ENCODE results near the gene OTUD5.

OTUD5 gene

DNA sequence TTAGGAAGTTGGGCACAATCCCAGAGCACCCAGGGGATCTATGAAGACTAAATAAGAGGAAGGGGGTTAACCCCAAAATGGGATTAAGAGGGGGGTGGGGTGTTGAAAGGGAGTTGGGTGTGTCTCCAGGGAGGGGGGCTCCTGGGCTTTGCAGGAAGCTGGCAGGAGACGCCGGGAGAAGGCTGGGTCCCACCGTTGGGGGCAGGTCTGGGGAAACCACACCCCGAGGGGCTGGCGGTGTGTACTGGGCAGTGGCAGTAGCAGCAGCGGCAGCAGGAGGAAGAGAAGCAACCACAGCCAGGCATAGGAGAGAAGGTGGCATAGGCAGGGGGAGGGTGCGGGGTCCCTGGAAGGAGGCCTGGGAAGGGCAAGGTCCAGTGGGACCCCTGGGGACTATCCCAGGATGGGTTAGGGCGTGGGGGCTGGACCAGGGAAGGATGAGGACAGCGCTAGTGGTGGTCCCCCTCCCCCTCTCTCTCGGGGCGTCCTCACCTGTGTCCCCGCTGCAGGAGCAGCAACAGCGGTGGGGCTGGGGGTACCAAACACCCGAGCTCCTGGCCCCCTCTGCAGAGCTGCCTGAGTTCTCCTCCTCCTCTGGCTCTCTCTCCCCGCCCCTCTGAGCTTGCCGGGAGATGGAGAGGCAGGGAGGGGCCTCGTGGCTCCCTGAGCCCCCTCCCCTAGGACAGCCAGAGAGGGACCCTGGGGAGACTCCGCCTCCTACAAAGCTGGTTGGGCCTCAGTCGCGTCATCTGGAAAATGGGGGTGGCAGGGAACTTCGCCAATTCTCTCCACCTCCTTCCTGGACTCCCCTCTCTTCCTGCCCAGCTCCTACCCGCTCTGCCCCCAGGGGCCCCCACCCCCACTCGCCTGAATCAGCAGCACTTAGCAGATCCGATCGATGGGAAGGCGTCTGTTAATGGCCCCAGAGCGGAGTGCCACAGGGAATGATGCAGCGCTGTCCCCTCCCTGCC, 14.1 kb upstream of the OTUD5 start, which contains the start of gene KCND1:
Gene KCND1, minus strand, starts transcription at position 596 of the 971 bp plus-strand sequence. CDS start 1,573 bp downstream, outside the sequence.
- peak; percentile 69 for DNase-seq

DNA sequence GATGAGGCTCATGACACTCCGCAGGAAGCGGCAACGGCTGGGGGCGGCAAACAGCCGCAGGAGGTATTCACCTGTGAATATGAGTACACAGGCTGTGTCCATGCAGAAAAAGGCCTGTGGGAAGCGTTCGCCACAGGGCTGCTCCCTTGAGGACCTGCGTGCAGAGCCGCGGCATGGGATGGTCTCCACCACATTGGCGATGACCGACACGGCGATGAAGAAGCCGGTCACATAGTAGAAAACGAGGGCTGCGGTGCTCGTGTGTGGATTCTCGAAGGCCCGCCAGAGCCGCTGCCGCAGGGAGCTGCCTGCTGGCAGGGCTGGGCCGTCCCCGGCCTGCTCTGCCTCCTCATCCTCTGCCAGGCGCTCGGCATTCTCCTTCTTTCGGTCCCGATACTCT, 12.1 kb upstream of the OTUD5 start:
- no peak for DNase-seq

DNA sequence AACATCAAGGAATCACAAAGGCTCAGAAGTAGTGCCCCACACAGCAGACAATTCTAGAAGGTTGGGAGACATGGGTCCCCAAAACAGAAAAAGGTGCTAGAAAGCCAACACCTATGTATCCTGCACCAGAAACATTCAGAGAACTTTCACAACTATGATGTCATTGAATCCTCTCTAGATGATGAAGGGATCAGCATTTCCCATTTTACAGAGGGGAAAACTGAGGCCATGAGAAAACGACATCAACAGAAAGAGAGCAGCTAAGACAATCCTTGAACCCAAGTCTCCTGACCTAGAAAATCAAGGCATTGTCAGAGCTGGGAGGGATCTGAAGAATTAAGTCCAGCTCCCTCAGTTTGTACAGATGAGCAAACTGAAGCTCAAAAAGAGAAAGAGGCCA, 11.0 kb upstream of the OTUD5 start:
- DNase-seq = no peak

DNA sequence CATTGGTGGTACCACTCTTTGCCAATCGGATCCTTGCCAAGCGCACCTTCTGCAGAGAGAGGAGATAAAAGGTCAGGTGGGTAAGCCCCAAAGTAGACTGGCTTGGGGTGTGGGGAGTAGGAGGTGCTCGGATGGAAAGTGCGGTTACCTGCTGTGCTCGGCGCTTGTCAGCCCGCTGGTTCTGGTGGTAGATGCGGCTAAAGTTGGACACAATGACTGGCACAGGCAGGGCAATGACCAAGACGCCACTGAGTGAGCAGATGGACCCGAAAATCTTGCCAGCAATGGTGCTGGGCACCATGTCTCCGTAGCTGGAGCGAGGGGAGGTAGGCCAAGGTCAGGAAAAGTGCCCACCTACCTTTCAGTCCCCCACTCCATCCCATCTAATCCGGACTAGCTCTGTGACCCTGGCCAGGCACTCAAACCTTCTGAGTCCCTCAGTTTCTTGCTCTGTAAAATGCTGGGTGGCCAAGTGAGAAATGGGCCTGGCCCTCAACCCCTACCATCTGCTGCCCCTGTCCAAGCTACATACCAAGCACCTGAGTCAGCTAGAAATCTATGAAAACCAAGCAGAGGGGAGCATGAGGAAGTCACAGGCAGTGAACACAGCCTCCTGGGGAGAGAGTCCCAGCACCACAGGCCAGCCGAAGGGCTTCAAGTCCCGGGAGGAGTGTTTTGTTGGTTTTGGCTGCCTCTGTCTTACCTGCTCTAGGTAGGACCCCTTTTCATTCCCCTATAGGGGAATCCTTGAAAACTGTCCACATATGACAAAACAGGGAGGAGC, 9.6 kb upstream of the OTUD5 start:
- DNase-seq = peak; percentile 45

DNA sequence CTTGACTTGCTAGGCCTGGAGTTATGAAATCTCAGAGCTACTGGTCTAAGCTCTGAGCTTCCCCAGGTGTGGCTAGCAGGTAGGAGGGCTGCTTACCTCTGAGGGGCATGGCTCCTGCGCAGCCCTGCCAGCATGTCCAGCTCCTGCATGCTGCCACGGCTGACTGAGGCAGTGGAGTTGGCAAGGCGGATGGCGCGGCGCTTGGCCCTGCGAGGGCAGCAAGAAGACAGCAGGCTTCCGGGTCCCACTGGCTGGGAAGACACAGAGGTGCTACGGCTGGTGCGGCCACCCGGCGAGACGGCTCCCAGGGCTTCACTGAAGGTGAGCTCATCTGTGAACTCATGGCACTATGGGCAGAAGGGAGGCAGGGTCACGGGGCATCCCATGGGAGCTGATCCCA, 8.6 kb upstream of the OTUD5 start:
- DNase-seq = no peak

DNA sequence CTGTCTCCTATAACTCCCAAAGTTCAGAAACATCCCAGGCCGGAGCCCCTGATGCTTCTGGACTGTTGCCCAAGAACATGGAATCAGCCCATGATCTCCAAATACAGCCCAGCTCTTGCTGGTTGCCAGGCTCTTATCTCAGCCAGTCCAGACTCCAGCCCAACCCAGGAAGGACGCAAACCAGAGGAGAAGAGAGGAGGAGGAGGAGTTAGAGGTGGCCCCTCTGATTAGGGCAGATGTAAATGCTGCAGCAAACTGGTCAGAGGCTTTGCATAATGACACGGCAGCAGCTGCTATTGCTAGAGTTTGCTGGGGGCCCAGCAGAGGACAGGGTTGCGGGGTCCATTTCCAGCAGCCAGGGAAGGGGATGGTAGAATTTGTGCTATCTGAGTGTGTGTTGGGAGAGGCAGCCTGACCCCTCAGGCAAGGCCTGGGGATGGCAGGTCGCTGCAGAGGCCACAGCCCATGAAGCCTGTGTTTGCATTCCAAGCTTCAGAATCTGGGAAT, 4.2 kb upstream of the OTUD5 start:
- no peak for DNase-seq

DNA sequence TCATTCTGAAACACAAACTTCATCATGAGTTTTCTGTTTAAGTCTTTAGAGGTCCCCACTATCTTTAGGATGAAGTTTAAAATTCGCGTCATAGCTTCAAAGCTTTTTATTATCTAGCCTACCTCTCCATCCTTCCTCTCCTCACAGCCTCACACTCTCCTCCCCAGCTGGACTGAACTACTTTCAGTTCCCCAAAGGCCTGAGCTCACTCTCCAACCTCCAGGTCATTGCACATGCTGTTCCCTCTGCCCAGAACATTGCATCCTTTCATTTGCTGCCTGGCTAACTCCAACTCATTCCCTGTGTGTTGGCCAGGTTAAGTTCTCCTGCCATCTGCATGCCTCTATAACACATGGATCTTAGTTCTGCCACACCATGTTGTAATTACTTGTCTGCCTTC, 2.9 kb upstream of the OTUD5 start:
- no peak for DNase-seq

DNA sequence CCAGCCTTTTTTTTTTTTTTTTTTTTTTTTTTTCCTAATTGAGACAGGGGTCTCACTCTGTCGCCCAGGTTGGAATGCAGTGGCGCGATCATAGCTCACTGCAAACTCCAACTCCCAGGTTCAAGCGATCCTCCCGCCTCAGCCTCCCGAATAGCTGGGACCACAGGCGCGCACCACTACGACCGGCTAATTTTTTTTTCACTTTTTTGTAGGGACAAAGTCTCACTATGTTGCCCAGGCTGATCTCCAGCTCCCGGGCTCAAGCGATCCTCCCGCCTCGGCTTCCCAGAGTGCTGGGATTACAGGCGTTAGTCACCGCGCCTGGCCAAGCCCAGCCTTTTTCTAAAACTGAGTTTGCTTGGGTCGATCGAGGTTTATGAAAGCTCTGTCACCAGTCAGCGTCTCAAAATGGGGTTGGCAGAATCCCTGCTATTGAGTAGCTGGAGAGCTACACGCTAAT, 1.3 kb upstream of the OTUD5 start:
- peak; percentile 59 for DNase-seq

DNA sequence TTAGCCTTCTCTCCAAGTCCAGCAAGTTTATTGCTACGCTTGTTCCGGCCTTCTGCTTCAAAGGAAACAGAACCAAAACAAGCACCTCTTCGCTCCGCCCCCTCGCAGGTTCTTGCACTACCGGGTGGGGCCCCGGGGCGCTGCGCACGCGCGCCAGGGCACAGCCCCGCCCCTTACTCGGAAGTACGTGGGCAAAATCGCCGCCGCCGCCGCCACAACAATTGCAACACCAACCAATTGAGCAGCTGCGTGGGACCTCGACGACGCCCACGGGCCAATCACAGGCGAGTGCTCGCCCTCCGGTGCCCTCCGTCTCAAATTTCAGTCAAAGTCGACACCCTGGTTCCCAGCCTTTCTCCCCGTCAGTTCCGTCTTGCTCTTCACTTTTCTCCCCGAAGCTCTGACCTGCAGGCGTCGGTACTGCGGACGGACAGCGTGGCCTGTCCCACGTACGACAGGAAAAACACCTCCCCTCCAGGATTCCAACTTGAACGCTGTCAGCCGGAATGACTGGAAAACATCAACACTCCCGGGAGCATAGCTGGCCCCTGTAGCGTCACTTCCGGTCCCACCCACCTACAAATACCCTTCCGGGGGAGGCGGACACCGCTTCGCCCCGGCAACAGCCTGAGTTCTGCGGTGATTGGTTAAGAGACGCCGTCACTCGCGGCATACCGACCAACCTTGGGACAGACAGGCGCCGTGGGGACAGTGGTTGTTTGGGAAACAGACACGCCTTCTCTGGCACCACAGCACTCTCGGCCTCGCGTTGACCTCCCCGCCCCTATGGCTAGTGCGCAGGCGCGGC, 624 bp upstream of the OTUD5 start:
- DNase-seq = peak; percentile 99

DNA sequence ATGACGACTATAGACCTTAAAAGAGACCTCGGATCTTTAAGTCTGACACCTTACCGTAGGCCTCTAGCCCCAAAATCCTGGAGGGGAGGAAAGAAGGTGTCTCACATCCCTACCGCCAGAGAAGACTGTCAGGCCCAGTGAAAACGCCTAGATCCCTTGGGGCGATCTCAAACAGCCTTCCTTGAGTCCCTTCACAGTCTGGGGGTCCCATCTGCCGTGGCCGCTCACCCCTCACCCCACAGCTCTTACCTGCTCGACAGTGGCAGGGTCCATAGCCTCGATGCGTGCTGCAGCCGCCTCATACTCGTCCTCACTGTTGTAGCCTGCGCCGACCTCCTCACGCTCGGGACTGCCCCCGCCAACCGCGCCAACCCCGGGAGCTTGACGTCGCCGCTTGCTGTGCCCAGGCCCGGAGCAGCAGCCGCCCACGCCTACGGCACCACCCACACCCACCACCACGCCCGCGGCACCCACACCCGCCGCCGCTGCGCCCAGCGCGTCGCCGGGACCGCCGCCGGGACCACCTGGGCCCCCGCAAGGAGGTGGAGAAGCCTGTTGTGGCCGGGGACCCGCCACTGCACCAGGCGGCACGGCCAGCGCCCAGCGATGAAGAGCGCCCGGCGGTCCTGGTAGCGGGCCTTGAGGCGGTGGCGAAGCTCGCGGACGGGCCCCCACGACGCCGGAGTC, 536 bp downstream of the OTUD5 start:
- DNase-seq = no peak

DNA sequence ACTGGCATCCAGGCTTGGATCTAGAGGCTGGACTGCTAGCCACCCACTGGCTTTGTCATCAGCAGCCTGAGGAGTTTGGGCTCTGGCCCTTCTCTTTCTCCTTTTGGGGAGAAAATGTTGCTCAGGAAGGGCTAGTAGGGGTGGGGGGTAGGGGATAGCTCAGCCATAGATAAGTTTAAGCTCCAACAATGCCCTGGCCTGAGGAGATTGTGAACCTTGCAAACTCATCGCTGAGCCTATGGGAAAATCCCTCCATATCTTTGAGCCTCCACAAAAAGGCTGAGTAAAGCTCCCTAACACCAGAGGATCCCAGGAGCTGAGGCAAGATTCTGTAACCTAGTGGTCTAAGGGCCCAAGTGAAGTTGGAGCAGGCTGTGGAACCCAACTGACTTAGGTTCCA, 8.8 kb downstream of the OTUD5 start:
- no peak for DNase-seq

DNA sequence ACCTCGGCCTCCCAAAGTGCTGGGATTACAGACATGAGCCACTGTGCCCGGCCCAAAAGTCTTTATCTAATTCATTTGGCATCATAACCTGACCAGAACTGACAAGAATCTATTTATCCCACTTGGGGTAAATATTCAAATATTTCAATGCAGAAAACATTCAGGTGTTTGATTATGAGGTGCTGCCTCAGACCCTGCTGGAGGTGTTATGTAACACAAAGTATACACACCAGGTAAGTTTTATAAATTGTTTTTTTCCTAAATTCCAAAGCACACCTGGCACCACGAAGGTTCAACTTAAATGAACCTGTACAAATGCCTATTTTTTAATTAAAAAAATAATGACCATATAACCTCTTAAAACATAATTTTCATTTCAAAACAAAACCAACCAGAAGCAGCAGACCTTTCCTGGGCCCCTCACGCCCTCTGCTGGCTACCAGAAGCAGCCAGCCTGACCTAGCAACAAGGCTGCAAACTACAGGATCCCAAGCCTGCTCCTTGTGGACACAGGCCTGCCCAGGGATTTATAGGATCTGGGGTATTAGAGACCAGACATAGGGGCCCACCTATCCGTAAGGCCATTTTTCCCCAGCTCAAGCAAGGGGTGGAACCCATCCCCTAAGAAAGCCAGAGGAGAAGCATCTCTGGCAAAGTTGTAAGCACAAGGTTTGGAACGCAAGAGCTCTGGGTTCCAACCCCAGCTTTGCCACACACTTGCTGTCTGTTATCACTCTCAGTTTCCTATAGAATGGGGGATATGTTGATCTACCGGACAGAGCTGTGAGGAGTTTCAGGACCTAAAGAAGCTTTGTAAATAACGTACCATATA, 11.7 kb downstream of the OTUD5 start:
- peak; percentile 44 for DNase-seq

DNA sequence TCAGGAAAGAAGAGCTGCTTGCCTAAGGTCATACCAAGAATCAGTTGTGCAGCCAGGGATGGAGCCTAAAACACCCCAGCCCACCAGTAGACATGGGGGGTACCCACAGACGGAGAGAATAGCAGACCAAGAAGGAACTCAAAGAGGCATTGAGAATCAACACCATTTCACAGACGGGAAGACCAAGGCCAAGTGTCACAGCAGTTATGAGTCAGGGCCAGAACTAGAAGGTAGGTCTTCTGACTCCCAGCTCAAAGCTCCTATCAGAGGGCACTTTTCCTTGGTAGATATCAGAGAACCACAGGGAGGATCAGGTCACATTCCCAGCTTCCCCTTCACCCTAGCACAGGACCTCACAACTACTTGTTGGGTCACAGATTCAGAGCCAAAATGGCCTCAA, 14.5 kb downstream of the OTUD5 start:
- no peak for DNase-seq

DNA sequence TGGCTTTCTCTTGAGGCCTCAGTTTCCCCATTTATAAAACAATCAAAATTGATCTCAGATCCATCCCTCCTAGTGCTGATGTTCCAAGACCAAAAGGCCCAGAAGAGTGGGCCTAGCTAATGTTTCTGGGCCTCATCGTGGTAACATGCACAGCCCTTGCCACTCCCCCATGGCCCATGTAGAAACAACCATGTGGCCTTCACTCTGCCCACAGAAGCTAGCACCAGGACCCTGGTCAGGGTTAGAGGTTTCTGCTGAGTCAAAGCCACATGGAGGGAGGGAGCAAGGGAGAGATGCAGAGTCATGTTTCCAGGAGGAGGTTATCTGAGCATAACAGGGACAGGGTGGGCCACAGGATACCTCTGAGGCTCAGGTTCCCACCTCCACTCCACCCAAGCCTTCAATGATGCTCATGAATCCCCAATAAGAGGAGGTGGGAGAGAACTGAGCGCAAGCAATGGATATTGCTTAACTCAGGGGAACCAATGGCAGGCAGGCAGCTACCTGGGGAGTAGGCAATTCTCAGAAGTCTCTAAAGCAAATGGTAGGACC, 16.9 kb downstream of the OTUD5 start:
- DNase-seq = no peak

DNA sequence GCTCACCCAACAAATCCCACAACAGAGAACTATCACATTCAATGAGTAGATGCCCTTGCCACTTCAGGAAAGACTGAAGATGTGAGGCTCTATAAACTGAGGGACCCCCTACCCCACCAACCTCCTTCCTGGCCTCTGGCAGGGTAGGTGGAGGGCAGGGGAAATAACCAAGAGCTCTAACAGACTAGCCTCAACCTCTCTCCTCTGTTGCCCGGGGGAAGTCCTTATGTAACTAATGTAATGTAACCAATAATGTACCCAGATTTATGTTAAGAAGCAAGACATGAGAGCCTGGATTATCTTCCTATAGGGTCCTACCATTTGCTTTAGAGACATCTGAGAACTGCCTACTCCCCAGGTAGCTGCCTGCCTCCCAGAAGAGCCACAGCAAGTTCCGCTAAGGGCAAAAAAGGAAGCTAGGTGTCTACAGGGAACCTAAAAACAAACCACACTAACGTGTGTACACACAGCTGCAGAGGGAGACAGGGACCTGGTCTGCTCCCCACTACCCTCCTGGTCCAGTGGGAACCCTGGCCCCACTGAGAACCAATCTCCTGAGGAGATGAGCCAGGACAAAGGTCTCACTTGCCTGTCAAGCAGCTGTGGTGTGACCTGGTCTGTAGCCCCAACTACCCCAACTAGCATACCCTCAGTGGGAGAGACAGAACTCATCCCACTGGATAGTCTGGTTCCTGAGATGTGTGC, 17.7 kb downstream of the OTUD5 start:
- no peak for DNase-seq

DNA sequence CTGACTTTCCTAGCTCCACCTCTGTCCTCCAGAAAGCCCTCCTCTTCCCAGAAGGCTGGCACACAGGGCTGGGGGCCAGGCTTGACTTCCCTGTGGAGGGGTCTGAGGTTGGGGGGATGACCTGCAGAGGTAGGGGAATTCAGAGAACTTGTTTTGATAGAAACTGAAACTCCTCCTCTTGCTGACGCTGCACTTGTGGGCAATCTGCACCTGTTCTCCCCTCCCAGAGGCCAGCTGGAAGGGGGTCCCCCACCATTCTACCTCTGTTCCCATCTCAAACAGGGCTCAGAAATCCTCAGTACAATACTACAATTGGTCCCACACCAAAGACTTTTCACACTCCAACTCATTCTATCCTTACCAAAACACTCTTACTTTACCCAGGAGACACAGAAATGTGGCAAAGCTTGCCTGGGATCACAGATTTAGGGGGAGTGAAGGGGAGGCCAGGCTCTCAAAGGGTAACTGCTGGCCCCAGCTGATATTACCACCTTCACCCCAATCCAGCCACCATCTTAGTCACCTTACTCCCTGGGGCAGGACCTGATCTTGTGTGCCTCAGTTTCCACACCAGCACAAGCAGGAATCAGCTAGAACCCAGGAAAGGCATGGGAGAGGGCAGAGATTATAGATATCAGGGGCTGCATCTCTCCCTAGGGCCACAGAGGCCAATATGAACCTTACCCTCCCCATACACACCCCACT, 18.5 kb downstream of the OTUD5 start:
- DNase-seq = no peak

DNA sequence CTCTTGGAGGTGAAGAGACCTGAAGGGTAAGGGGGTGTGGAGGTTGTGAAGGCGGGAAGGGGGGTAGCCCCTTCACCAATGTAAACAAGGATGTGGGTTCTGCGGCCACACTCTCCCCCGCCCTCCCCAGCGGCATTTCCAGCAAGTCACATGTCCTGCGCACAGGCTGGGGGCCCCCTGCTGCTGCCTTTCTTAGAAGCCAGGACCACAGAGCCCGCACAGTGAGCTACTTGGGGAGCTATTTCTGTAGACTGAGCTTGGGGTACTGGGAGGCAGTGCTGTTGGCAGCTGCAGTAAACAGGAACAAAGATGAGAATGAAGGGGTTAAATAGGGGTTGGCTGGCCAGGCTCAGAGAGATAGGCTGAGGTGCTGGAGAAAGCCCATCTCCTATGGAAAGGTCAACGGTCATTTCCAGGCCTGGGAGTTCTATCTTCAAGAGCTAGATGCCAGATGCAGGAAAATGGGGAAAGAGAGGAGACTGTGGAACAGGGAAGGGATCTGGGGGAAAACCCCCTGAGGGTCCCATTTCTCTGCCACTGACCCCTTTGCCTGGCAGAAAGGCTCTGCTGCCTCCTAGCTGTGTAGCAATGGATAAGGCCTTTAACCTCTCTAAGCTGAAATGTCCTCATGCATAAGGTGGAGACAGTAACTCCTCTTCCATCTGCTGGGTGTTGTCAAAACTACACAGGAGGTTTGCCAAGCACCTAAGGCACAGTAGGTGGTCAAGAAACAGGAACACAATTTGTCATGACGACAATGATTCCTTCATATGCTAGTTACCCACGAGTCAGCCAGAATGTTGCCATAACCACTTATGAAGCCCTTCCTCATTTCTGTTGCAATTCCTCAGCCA, 20.1 kb downstream of the OTUD5 start:
- DNase-seq = peak; percentile 54

DNA sequence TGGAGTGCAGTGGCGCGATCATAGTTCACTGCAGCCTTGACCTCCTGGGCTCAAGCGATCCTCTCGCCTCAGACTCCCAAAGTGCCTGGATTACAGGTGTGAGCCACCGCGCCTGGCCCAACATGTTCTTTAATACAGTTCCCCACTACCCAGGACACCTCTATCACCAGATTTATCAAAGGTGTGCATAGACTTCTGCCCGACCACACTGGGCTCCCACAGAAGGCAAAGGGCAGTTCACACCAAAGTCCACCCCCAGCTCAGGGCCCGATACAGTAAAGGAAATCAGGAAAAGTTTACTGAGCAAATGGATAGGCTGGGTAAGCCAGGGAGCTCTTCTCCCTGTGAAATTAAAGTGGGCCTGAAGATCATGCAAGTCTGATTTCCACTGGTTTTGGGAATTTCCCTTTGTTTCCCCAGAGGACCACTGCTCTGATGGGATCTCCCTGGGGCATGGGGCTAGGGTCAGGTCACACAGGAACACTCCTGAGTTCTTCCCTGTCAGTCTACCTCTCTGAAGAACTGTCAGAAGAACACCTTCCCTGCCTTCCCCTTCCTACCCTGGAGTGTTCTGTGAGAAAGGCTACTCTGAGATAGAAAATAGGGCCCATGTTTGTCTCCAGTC, 20.9 kb downstream of the OTUD5 start:
- no peak for DNase-seq
